Hepatic stellate cell (primary cell): ENCODE results near the gene C1QTNF1.
"Not testable (repeated sequence)": the region's sequence is repeated elsewhere in the genome, so short reads cannot be mapped to it uniquely, and the experiment has no call there.

Source experiments
- DNase-seq: peaks from one replicate; pipeline ENCODE4 v3.0.0; 2011; ENCODE audit warnings: low spot score

C1QTNF1 gene

GRCh38 chr17:79023180-79023705 is 726 bp upstream of the C1QTNF1 start:
- no peak for DNase-seq

- peak; percentile 50 for DNase-seq
Measured at GRCh38 chr17:79024901-79025737, 1.1 kb downstream of the C1QTNF1 start.

- peak; percentile 86 for DNase-seq
Measured at GRCh38 chr17:79026376-79027273, 2.7 kb downstream of the C1QTNF1 start.

- no peak for DNase-seq
Measured at GRCh38 chr17:79027274-79027924, 3.4 kb downstream of the C1QTNF1 start.

- peak; percentile 45 for DNase-seq
Measured at GRCh38 chr17:79027925-79028491, 4.0 kb downstream of the C1QTNF1 start.

- no peak for DNase-seq
Measured at GRCh38 chr17:79028496-79029326, 4.7 kb downstream of the C1QTNF1 start.

GRCh38 chr17:79029327-79030009 is 5.5 kb downstream of the C1QTNF1 start:
- DNase-seq, result no peak

- DNase-seq, result not testable (repeated sequence)
Measured at GRCh38 chr17:79030636-79031035, 6.7 kb downstream of the C1QTNF1 start.

GRCh38 chr17:79031996-79032875 is 8.3 kb downstream of the C1QTNF1 start:
- no peak for DNase-seq

GRCh38 chr17:79033046-79033616 is 9.2 kb downstream of the C1QTNF1 start:
- no peak for DNase-seq

- no peak for DNase-seq
Measured at GRCh38 chr17:79033741-79034501, 10.0 kb downstream of the C1QTNF1 start.

- DNase-seq, result no peak
Measured at GRCh38 chr17:79034931-79035485, 11.0 kb downstream of the C1QTNF1 start.

- DNase-seq, result no peak
Measured at GRCh38 chr17:79035686-79036085, 11.7 kb downstream of the C1QTNF1 start.

GRCh38 chr17:79036181-79036580 is 12.2 kb downstream of the C1QTNF1 start:
- DNase-seq, result no peak

- peak; percentile 93 for DNase-seq
Measured at GRCh38 chr17:79036596-79036995, 12.6 kb downstream of the C1QTNF1 start.

GRCh38 chr17:79038545-79039135 is 14.7 kb downstream of the C1QTNF1 start:
- peak; percentile 60 for DNase-seq

- DNase-seq, result no peak
Measured at GRCh38 chr17:79039171-79039570, 15.2 kb downstream of the C1QTNF1 start.
